GM20431 (cell line): ENCODE measurements around the gene PHYHD1.
"Not testable (repeated sequence)": the region's sequence is repeated elsewhere in the genome, so short reads cannot be mapped to it uniquely, and the experiment has no call there.

ENCODE experiments used
- in situ Hi-C: fragments of 300-500 bp; cut with MseI, MboI; formaldehyde crosslinking; loops from one replicate; pipeline ENCODE4 v1.15.0; 2020; ENCODE audit warnings: low sequenced_read_pairs; ENCODE audit not compliant: unreplicated experiment

Gene PHYHD1

GRCh38 chr9:128947277-128947526 lies 26.4 kb downstream of the PHYHD1 start:
- in situ Hi-C loops = no loop called here

- in situ Hi-C loops = no loop called here
These were observed 26.9 kb downstream of the PHYHD1 start, which contains the start of the genes DOLK and NUP188 for GRCh38 chr9:128947527-128948301. DOLK (minus strand) TSS chr9:128947603; CDS start chr9:128947303, 300 bp downstream. NUP188 (plus strand) TSS chr9:128947699; CDS start chr9:128947720, 21 bp downstream.

- in situ Hi-C loops = not testable (repeated sequence)
These were observed 40.6 kb downstream of the PHYHD1 start for GRCh38 chr9:128961403-128961802.

- in situ Hi-C loops = no loop called here
These were observed 48.7 kb downstream of the PHYHD1 start for GRCh38 chr9:128969491-128969890.

- in situ Hi-C loops = no loop called here
These were observed 52.2 kb downstream of the PHYHD1 start for GRCh38 chr9:128972956-128973355.

- in situ Hi-C loops = no loop called here
These were observed 58.3 kb downstream of the PHYHD1 start for GRCh38 chr9:128979111-128979510.

- in situ Hi-C loops = no loop called here
These were observed 62.8 kb downstream of the PHYHD1 start for GRCh38 chr9:128983536-128983935.

GRCh38 chr9:128986671-128987070 lies 65.9 kb downstream of the PHYHD1 start:
- in situ Hi-C loops = no loop called here

- in situ Hi-C loops = no loop called here
These were observed 67.0 kb downstream of the PHYHD1 start for GRCh38 chr9:128987805-128988204.
